HepG2 (cell line): ENCODE data around the gene CTSW. TPM values are rescaled to one million over a fixed set of nuclear protein-coding genes. Genes with fewer than 3 reads are reported as not detected.

Experiments
- ETV5 ChIP-seq: IDR thresholded peaks from 2 replicates; pipeline ENCODE4 v1.6.1; 2018; ENCODE audit warnings: missing biosample characterization, missing genetic modification reagents, inconsistent platforms, borderline replicate concordance
- GABPB1 ChIP-seq: IDR thresholded peaks from 2 replicates; pipeline ENCODE4 v1.6.1; 2016; ENCODE audit warnings: mild to moderate bottlenecking, missing genetic modification reagents, moderate library complexity, missing compliant biosample characterization
- HCFC1 ChIP-seq: fragments of 150-350 bp; IDR thresholded peaks from 2 replicates; pipeline ENCODE4 v1.6.1; 2014; ENCODE audit warnings: low read depth, low read length
- HMG20B ChIP-seq: conservative IDR thresholded peaks from 2 replicates; pipeline ENCODE4 v1.6.1; 2016; ENCODE audit warnings: missing genetic modification reagents, missing compliant biosample characterization
- KLF6 ChIP-seq: IDR thresholded peaks from 2 replicates; pipeline ENCODE4 v1.8.0; 2016; ENCODE audit warnings: missing biosample characterization, missing genetic modification reagents
- MATR3 ChIP-seq: sonication (generic); formaldehyde crosslinking; IDR thresholded peaks from 2 replicates; pipeline ENCODE4 v1.4.0; 2020; ENCODE audit warnings: missing genetic modification reagents
- NFE2L1 ChIP-seq: sonication (generic); formaldehyde crosslinking; IDR thresholded peaks from 2 replicates; pipeline ENCODE4 v1.4.0; 2020; ENCODE audit warnings: missing genetic modification reagents, mild to moderate bottlenecking, borderline replicate concordance
- PHF8 ChIP-seq: sonication (generic); formaldehyde crosslinking; IDR thresholded peaks from 2 replicates; pipeline ENCODE4 v1.5.0; 2020; ENCODE audit warnings: missing genetic modification reagents
- PPARG ChIP-seq: conservative IDR thresholded peaks from 2 replicates; pipeline ENCODE4 v1.6.1; 2016; ENCODE audit warnings: missing biosample characterization, missing genetic modification reagents
- PRPF4 ChIP-seq: fragments of 200-400 bp; formaldehyde crosslinking; IDR thresholded peaks from 2 replicates; pipeline ENCODE4 v1.6.1; 2016; ENCODE audit warnings: low read length, low read depth; ENCODE audit not compliant: poor library complexity, severe bottlenecking
- SAP130 ChIP-seq: IDR thresholded peaks from 2 replicates; pipeline ENCODE4 v1.6.1; 2016; ENCODE audit warnings: low read depth
- ZFX ChIP-seq: sonication (generic); formaldehyde crosslinking; IDR thresholded peaks from 2 replicates; pipeline ENCODE4 v1.4.0; 2020; ENCODE audit warnings: mild to moderate bottlenecking, low read depth, missing genetic modification reagents, moderate library complexity
- ZNF550 ChIP-seq: sonication (generic); formaldehyde crosslinking; IDR thresholded peaks from 2 replicates; pipeline ENCODE4 v1.4.0; 2020; ENCODE audit warnings: mild to moderate bottlenecking, missing genetic modification reagents, borderline replicate concordance
- ZNF616 ChIP-seq: sonication (generic); formaldehyde crosslinking; IDR thresholded peaks from 2 replicates; pipeline ENCODE4 v1.5.0; 2020; ENCODE audit warnings: low read depth, mild to moderate bottlenecking, missing genetic modification reagents
- ZNF749 ChIP-seq: sonication (generic); formaldehyde crosslinking; IDR thresholded peaks from 2 replicates; pipeline ENCODE4 v1.8.0; 2022; ENCODE audit warnings: mild to moderate bottlenecking, missing genetic modification reagents, moderate library complexity, borderline replicate concordance
- ZNF773 ChIP-seq: sonication (generic); formaldehyde crosslinking; IDR thresholded peaks from 2 replicates; pipeline ENCODE4 v1.4.0; 2020; ENCODE audit warnings: missing genetic modification reagents, borderline replicate concordance
- ZNF891 ChIP-seq: sonication (generic); formaldehyde crosslinking; IDR thresholded peaks from 2 replicates; pipeline ENCODE4 v1.5.0; 2020; ENCODE audit warnings: mild to moderate bottlenecking, missing genetic modification reagents
- ZZZ3 ChIP-seq: sonication (generic); formaldehyde crosslinking; IDR thresholded peaks from 2 replicates; pipeline ENCODE4 v1.4.0; 2020; ENCODE audit warnings: missing genetic modification reagents, mild to moderate bottlenecking, borderline replicate concordance
- polyA plus RNA-seq, 8 experiments: library from polyadenylated mRNA; depleted of rRNA in 3 of 8; stranded (reverse) in 7 of 8; unstranded in 1 of 8; fragments of >200 nt; fragmentation: Illumina TruSeq in 4 of 8; extraction: Trizol in 4 of 8; gene quantifications; 2 replicates each; pipeline versions ENCODE4 v1.2.1 to v1.2.3, GENCODE V29; 2011 to 2016; ENCODE audit warnings: low read depth in 4 of 8, missing spikeins in 1 of 8, mixed read lengths in 1 of 8; ENCODE audit not compliant: insufficient read depth in 1 of 8
- total RNA-seq, 5 experiments: library from RNA; depleted of rRNA; stranded (reverse); fragments of >200 nt; fragmentation: Illumina TruSeq; extraction: Trizol; gene quantifications; 2 replicates each; pipeline ENCODE4 v1.2.3, GENCODE V29; 2016; ENCODE audit warnings: low read depth in 1 of 5
- TF ChIP-seq, protein P1 (sequence below): sonication (generic); formaldehyde crosslinking; IDR thresholded peaks from 2 replicates; pipeline ENCODE4 v1.5.1; 2020; ENCODE audit warnings: missing genetic modification reagents, mild to moderate bottlenecking, borderline replicate concordance
- TF ChIP-seq, protein P2 (sequence below): sonication (generic); formaldehyde crosslinking; IDR thresholded peaks from 2 replicates; pipeline ENCODE4 v1.4.0; 2020; ENCODE audit warnings: missing genetic modification reagents; ENCODE audit errors: not compliant biosample characterization
- TF ChIP-seq, protein P3 (sequence below): sonication (generic); formaldehyde crosslinking; IDR thresholded peaks from 2 replicates; pipeline ENCODE4 v1.4.0; 2020; ENCODE audit warnings: missing genetic modification reagents
- TF ChIP-seq, protein P4 (sequence below): sonication (generic); formaldehyde crosslinking; IDR thresholded peaks from 2 replicates; pipeline ENCODE4 v1.4.0; 2020; ENCODE audit warnings: mild to moderate bottlenecking, low read depth, missing genetic modification reagents
- TF ChIP-seq, protein P5 (sequence below): sonication (generic); formaldehyde crosslinking; IDR thresholded peaks from 2 replicates; pipeline ENCODE4 v1.8.0; 2022; ENCODE audit warnings: mild to moderate bottlenecking, missing genetic modification reagents, moderate library complexity

CTSW gene
- total and polyA plus RNA-seq, 2 of the 13 experiments (the other 11 are each of a cell fraction or from before 2014, with no cell fraction given), result 0.09 TPM; not detected in 1

DNA sequence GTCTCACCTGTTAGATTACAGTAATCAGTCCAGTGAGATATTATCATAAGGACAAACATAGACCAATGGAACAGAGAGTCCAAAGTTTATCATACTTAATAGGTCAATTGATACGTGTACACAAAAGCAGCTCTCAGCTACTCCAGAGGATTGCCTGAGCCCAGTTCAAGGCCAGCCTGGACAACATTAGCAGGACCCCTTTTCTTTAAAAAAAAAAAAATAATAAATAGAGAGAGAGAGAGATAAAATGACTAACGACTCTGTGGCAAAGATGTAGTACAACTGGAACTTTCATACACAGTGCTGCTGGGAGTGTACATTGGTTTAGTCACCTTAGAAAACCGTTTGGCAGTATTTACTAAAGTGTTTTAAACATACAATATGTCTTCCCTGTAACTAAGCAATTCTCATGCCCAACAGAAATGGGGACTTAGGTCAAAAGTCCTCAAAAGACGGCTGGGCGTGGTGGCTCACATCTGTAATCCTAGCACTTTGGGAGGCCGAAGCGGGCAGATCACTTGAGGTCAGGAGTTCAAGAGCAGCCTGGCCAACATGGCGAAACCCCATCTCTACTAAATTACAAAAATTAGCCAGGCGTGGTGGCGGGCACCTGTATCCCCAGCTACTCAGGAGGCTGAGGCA is 35.3 kb upstream of the CTSW start (continued):
- TF ChIP-seq, protein P1, sequence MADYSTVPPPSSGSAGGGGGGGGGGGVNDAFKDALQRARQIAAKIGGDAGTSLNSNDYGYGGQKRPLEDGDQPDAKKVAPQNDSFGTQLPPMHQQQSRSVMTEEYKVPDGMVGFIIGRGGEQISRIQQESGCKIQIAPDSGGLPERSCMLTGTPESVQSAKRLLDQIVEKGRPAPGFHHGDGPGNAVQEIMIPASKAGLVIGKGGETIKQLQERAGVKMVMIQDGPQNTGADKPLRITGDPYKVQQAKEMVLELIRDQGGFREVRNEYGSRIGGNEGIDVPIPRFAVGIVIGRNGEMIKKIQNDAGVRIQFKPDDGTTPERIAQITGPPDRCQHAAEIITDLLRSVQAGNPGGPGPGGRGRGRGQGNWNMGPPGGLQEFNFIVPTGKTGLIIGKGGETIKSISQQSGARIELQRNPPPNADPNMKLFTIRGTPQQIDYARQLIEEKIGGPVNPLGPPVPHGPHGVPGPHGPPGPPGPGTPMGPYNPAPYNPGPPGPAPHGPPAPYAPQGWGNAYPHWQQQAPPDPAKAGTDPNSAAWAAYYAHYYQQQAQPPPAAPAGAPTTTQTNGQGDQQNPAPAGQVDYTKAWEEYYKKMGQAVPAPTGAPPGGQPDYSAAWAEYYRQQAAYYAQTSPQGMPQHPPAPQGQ (CRISPR knock-in tag), result no peak
- TF ChIP-seq PPARG, result 0 out of 2 replicates have a peak, but pooled peaks have one; percentile 47
- TF ChIP-seq SAP130 (CRISPR knock-in tag), result peak; percentile 7; the same call in 1 of the 2 replicates
- TF ChIP-seq, protein P2, sequence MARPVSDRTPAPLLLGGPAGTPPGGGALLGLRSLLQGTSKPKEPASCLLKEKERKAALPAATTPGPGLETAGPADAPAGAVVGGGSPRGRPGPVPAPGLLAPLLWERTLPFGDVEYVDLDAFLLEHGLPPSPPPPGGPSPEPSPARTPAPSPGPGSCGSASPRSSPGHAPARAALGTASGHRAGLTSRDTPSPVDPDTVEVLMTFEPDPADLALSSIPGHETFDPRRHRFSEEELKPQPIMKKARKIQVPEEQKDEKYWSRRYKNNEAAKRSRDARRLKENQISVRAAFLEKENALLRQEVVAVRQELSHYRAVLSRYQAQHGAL (CRISPR knock-in tag), result no peak
- TF ChIP-seq ETV5 (CRISPR knock-in tag), result no peak
- TF ChIP-seq KLF6 (CRISPR knock-in tag), result no peak
- TF ChIP-seq PHF8 (CRISPR knock-in tag), result no peak
- no peak for TF ChIP-seq NFE2L1 (CRISPR knock-in tag)
- no peak for TF ChIP-seq ZZZ3
- TF ChIP-seq, protein P3, sequence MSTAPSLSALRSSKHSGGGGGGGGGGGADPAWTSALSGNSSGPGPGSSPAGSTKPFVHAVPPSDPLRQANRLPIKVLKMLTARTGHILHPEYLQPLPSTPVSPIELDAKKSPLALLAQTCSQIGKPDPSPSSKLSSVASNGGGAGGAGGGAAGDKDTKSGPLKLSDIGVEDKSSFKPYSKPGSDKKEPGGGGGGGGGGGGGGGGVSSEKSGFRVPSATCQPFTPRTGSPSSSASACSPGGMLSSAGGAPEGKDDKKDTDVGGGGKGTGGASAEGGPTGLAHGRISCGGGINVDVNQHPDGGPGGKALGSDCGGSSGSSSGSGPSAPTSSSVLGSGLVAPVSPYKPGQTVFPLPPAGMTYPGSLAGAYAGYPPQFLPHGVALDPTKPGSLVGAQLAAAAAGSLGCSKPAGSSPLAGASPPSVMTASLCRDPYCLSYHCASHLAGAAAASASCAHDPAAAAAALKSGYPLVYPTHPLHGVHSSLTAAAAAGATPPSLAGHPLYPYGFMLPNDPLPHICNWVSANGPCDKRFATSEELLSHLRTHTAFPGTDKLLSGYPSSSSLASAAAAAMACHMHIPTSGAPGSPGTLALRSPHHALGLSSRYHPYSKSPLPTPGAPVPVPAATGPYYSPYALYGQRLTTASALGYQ (CRISPR knock-in tag), result no peak
- TF ChIP-seq PRPF4, result no peak
- no peak for TF ChIP-seq ZNF773 (CRISPR knock-in tag)
- TF ChIP-seq GABPB1, result no peak
- TF ChIP-seq, protein P4, sequence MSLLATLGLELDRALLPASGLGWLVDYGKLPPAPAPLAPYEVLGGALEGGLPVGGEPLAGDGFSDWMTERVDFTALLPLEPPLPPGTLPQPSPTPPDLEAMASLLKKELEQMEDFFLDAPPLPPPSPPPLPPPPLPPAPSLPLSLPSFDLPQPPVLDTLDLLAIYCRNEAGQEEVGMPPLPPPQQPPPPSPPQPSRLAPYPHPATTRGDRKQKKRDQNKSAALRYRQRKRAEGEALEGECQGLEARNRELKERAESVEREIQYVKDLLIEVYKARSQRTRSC (CRISPR knock-in tag), result no peak
- no peak for TF ChIP-seq ZNF891 (CRISPR knock-in tag)
- no peak for TF ChIP-seq ZNF616
- TF ChIP-seq HCFC1, result no peak
- TF ChIP-seq HMG20B (CRISPR knock-in tag), result no peak
- TF ChIP-seq, protein P5, sequence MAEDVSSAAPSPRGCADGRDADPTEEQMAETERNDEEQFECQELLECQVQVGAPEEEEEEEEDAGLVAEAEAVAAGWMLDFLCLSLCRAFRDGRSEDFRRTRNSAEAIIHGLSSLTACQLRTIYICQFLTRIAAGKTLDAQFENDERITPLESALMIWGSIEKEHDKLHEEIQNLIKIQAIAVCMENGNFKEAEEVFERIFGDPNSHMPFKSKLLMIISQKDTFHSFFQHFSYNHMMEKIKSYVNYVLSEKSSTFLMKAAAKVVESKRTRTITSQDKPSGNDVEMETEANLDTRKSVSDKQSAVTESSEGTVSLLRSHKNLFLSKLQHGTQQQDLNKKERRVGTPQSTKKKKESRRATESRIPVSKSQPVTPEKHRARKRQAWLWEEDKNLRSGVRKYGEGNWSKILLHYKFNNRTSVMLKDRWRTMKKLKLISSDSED, result no peak
- TF ChIP-seq ZNF550, result no peak
- TF ChIP-seq ZNF749 (CRISPR knock-in tag), result no peak
- TF ChIP-seq MATR3 (CRISPR knock-in tag), result no peak
- TF ChIP-seq ZFX (CRISPR knock-in tag), result no peak
